Hepatocyte (in vitro differentiated cells): Measurements from ENCODE around the gene TRPM1.

ENCODE experiments used
- CTCF ChIP-seq: fragments of 200-600 bp; sonication (generic); IDR thresholded peaks from 2 replicates; pipeline ENCODE4 v1.5.1; 2016; ENCODE audit warnings: antibody characterized with exemption, mild to moderate bottlenecking; ENCODE audit not compliant: poor library complexity
- EZH2 ChIP-seq: fragments of 200-600 bp; sonication (generic); IDR thresholded peaks from 2 replicates; pipeline ENCODE4 v1.6.1; 2016; ENCODE audit warnings: antibody characterized with exemption, mild to moderate bottlenecking, borderline replicate concordance

- TF ChIP-seq CTCF (no peak), EZH2 (no peak)
These were observed 49.3 kb upstream of the TRPM1 start for GRCh38 chr15:31150732-31151231.
